Keratinocyte (primary cell): ENCODE results near the gene SLC2A9. TPM values are rescaled to one million over a fixed set of nuclear protein-coding genes. Genes with fewer than 3 reads are reported as not detected.

ENCODE experiments used
- DNase-seq: peaks from one replicate; pipeline ENCODE4 v3.0.0-alpha.2; 2011; ENCODE audit warnings: low read depth, missing footprints, low spot score
- FAIRE-seq: peaks from 2 replicates; lab custom pipeline; 2011; peaks lifted over from hg19 to GRCh38; lab: Jason Lieb, UNC
- H2AFZ ChIP-seq: 2 replicates; pipeline ENCODE4 v1.6.0; 2012; ENCODE audit warnings: low read length, control low read depth, inconsistent platforms; ENCODE audit not compliant: control insufficient read depth
- H3K27ac ChIP-seq: 2 replicates; pipeline ENCODE4 v1.5.1; 2011; ENCODE audit warnings: low read length; ENCODE audit not compliant: control insufficient read depth, insufficient read depth
- H3K27me3 ChIP-seq: 3 replicates; pipeline ENCODE4 v1.6.0; 2011; ENCODE audit warnings: low read length; ENCODE audit not compliant: control insufficient read depth, insufficient read depth; ENCODE audit errors: extremely low read depth
- H3K36me3 ChIP-seq, 2 experiments: 2 replicates in 1 of 2; 3 replicates in 1 of 2; pipeline ENCODE4 v1.5.1; 2011; ENCODE audit warnings: low read length in 2 of 2, mild to moderate bottlenecking in 1 of 2; ENCODE audit not compliant: control insufficient read depth in 2 of 2, insufficient read depth in 2 of 2; ENCODE audit errors: extremely low read depth in 1 of 2
- H3K4me1 ChIP-seq: 3 replicates; pipeline ENCODE4 v1.5.1; 2011; ENCODE audit warnings: low read length; ENCODE audit not compliant: control insufficient read depth, insufficient read depth; ENCODE audit errors: extremely low read depth
- H3K4me2 ChIP-seq: 3 replicates; pipeline ENCODE4 v1.6.0; 2011; ENCODE audit warnings: low read depth, low read length; ENCODE audit not compliant: control insufficient read depth, insufficient read depth; ENCODE audit errors: extremely low read depth
- H3K4me3 ChIP-seq, 3 experiments: fragments of 200-600 bp in 1 of 3; sonication (generic) in 1 of 3; 2 replicates in 2 of 3; 3 replicates in 1 of 3; pipeline ENCODE4 v1.5.1; 2011 to 2016; ENCODE audit warnings: low read length in 3 of 3, mild to moderate bottlenecking in 3 of 3, control low read depth in 2 of 3, inconsistent platforms in 1 of 3, low read depth in 1 of 3, mixed read lengths in 1 of 3, mixed run types in 1 of 3, moderate library complexity in 1 of 3; ENCODE audit not compliant: control insufficient read depth in 2 of 3, insufficient read depth in 2 of 3; ENCODE audit errors: extremely low read depth in 1 of 3
- H3K79me2 ChIP-seq: 2 replicates; pipeline ENCODE4 v1.6.0; 2012; ENCODE audit warnings: low read length; ENCODE audit not compliant: control insufficient read depth, insufficient read depth
- H3K9ac ChIP-seq: 3 replicates; pipeline ENCODE4 v1.6.0; 2011; ENCODE audit warnings: low read length; ENCODE audit not compliant: control insufficient read depth, insufficient read depth; ENCODE audit errors: extremely low read depth
- H3K9me1 ChIP-seq: 3 replicates; pipeline ENCODE4 v1.6.0; 2011; ENCODE audit warnings: low read length; ENCODE audit not compliant: control insufficient read depth, insufficient read depth; ENCODE audit errors: extremely low read depth
- H3K9me3 ChIP-seq: 2 replicates; pipeline ENCODE4 v1.5.1; 2012; ENCODE audit warnings: low read depth, low read length; ENCODE audit not compliant: control insufficient read depth
- H4K20me1 ChIP-seq: 3 replicates; pipeline ENCODE4 v1.6.0; 2011; ENCODE audit warnings: low read length; ENCODE audit not compliant: control insufficient read depth, insufficient read depth; ENCODE audit errors: extremely low read depth
- EZH2 ChIP-seq: IDR thresholded peaks from one replicate; pipeline ENCODE4 v1.6.1; 2012; ENCODE audit warnings: inconsistent platforms, mild to moderate bottlenecking, low read length, moderate library complexity
- dilution Hi-C: fragments of 300-500 bp; cut with MboI; formaldehyde crosslinking; loops from one replicate; pipeline ENCODE4 v1.7.0; 2020; ENCODE audit warnings: low sequenced_read_pairs; ENCODE audit not compliant: extremely low pct_ligation_motif_present
- polyA plus RNA-seq, 5 experiments: library from polyadenylated mRNA; depleted of rRNA in 3 of 5; stranded (reverse) in 3 of 5; stranded (forward) in 1 of 5; unstranded in 1 of 5; fragments of >200 nt; gene quantifications; 1 replicate in 1 of 5; 2 replicates in 3 of 5; 3 replicates in 1 of 5; pipeline versions ENCODE4 v1.2.1 to v1.2.3, GENCODE V29; 2011 to 2012; ENCODE audit warnings: missing spikeins in 2 of 5, low read depth in 1 of 5, low replicate concordance in 1 of 5
- TF ChIP-seq, protein P1 (sequence below), 3 experiments: IDR thresholded peaks in 1 of 3; conservative IDR thresholded peaks in 1 of 3; optimal IDR thresholded peaks in 1 of 3; 2 replicates in 2 of 3; 3 replicates in 1 of 3; pipeline versions ENCODE3 to v1.5.1; 2011; ENCODE audit warnings: low read length in 3 of 3, mild to moderate bottlenecking in 3 of 3, moderate library complexity in 2 of 3, control low read depth in 1 of 3, inconsistent platforms in 1 of 3; ENCODE audit not compliant: insufficient read depth in 2 of 3; ENCODE audit errors: extremely low read depth in 1 of 3

The SLC2A9 gene
- polyA plus RNA-seq, 1 donor (not counting 4 experiments of a cell fraction or from before 2014, with no cell fraction given): 37.3 TPM

DNA sequence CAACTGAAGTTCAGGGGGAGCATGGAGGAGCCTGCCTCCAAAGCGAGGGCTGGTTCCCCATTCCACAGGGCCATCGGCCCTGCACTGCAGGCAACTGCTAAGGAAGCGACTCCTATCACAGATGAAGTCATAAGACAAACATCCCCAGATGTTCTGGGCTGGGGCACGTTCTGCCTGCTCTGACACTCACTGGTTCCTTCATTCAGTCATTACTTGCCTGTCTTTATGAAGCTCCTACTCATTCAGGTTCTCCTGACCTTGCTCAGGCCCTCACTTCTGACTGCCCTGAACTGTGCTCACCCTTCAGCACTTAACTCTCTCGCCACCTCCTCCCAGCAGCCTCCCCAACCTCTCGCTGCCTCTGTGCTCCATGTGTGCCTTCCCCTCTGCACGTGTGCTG, 2.5 kb upstream of the SLC2A9 start:
- dilution Hi-C loops: no loop called here
- Histone ChIP-seq H2AFZ (peak overlapping the region; percentile 21), H3K27ac (no peak overlapping the region), H3K9ac (no peak overlapping the region), H3K4me2 (no peak overlapping the region), H3K9me3 (no peaks in the 10 kb centered on the region), H3K79me2 (peaks cover 14% of the 10 kb centered on the region), H3K9me1 (no peaks in the 10 kb centered on the region), H4K20me1 (no peaks in the 10 kb centered on the region), H3K4me3 (no peak overlapping the region), H3K4me1 (peaks cover 53% of the 10 kb centered on the region), H3K27me3 (no peaks in the 10 kb centered on the region), H3K36me3 (peaks cover 0 to 9% of the 10 kb centered on the region in 2 experiments)
- DNase-seq: no peak
- TF ChIP-seq, protein P1, sequence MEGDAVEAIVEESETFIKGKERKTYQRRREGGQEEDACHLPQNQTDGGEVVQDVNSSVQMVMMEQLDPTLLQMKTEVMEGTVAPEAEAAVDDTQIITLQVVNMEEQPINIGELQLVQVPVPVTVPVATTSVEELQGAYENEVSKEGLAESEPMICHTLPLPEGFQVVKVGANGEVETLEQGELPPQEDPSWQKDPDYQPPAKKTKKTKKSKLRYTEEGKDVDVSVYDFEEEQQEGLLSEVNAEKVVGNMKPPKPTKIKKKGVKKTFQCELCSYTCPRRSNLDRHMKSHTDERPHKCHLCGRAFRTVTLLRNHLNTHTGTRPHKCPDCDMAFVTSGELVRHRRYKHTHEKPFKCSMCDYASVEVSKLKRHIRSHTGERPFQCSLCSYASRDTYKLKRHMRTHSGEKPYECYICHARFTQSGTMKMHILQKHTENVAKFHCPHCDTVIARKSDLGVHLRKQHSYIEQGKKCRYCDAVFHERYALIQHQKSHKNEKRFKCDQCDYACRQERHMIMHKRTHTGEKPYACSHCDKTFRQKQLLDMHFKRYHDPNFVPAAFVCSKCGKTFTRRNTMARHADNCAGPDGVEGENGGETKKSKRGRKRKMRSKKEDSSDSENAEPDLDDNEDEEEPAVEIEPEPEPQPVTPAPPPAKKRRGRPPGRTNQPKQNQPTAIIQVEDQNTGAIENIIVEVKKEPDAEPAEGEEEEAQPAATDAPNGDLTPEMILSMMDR (optimal IDR thresholded peaks at IDR 0.05 in 1 of 3, IDR thresholded peaks at IDR 0.05 in 1 of 3, conservative IDR thresholded peaks at IDR 0.05 in 1 of 3; ENCODE audit: extremely low read depth in 1 of 3, insufficient read depth in 2 of 3, low read length in 3 of 3): no peak
- FAIRE-seq: peak; percentile 65

DNA sequence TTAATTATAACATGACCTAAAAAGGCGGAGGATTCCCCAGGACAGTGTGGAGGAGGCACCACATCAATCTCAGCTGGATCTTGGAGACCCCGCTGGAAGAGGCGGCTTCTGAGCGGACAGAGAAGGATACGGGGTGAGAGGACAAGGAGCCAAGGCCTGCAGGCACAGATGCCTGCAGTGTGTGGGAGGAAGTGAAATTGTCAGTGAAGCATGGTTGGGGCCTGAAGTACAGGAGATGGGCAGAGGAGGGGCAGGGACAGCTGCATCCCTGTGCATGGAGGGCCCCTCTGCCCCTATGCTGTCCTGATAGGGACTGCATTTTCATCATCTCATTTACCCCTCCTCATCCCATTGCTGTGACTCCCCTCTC, 1.7 kb upstream of the SLC2A9 start:
- Histone ChIP-seq H3K27ac (no peak overlapping the region), H3K9me3 (no peaks in the 10 kb centered on the region), H3K4me3 (no peak overlapping the region), H3K4me2 (no peak overlapping the region), H4K20me1 (no peaks in the 10 kb centered on the region), H3K9ac (no peak overlapping the region), H3K9me1 (no peaks in the 10 kb centered on the region), H3K4me1 (peaks cover 51% of the 10 kb centered on the region), H3K36me3 (peaks cover 0 to 9% of the 10 kb centered on the region in 2 experiments), H3K27me3 (no peaks in the 10 kb centered on the region), H3K79me2 (peaks cover 17% of the 10 kb centered on the region), H2AFZ (no peak overlapping the region)
- dilution Hi-C loops: no loop called here
- FAIRE-seq (no peak), DNase-seq (no peak)
- TF ChIP-seq, protein P1 (optimal IDR thresholded peaks at IDR 0.05 in 1 of 3, IDR thresholded peaks at IDR 0.05 in 1 of 3, conservative IDR thresholded peaks at IDR 0.05 in 1 of 3; ENCODE audit: extremely low read depth in 1 of 3, insufficient read depth in 2 of 3, low read length in 3 of 3): no peak
- no peak for TF ChIP-seq EZH2
